ENCODE results near the gene MACROD2. TPM values are rescaled to one million over a fixed set of nuclear protein-coding genes. Genes with fewer than 3 reads are reported as not detected.

MACROD2 gene
- total RNA-seq, 1 donor from 2014 or later, result 1.6 TPM

DNA sequence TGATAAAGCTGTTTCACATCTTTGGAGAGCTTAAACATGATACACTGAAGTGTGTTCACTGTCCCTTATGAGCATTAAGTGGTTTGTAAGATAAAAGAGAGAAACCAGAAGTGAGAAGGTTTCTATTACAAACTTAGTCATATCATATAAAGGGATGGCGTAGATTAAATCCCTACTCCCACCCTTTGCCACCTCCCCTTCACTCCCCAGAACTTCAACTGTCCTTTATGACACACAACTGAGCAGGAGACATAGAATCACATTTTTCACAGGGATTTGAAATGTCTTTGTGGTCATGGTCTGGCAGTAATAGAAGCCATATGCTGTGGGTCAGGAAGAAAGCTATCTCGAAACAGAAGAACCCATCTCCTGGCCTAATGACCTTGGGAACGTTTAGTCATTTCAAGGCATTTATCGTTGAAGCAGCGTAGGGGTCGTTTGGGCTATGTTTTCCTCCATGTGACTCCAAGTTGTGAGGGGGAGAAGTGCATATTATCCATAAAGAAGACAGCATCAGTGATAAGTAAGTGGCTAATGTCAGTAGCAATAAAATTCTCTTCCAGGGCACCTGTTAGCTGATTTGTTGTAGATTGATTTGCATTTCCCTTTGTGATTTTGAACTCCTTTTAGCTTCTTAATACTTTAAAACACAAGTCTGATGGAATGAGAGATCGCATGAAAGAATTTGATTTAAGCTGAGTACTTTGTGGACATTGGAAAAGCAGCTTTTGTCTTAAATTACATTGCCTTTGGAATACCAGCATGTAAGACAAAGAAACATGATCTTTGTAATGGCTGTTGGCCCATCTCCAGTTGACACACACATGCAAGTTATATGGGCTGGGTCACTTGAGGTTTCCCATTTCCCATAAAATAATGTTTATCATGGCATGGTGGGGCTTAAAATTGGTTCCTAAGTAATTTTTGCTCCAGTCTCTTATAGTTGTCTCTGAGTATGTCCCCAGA is 843.6 kb downstream of the MACROD2 start:
- Histone ChIP-seq H3K27me3 (ENCODE audit: control insufficient read depth, insufficient read depth, low read length) (no peaks in the 10 kb centered on the region), H3K4me3 (ENCODE audit: low read depth, low read length) (no peak overlapping the region), H3K36me3 (ENCODE audit: control insufficient read depth, insufficient read depth, low read length) (no peaks in the 10 kb centered on the region)
- TF ChIP-seq, protein P1, sequence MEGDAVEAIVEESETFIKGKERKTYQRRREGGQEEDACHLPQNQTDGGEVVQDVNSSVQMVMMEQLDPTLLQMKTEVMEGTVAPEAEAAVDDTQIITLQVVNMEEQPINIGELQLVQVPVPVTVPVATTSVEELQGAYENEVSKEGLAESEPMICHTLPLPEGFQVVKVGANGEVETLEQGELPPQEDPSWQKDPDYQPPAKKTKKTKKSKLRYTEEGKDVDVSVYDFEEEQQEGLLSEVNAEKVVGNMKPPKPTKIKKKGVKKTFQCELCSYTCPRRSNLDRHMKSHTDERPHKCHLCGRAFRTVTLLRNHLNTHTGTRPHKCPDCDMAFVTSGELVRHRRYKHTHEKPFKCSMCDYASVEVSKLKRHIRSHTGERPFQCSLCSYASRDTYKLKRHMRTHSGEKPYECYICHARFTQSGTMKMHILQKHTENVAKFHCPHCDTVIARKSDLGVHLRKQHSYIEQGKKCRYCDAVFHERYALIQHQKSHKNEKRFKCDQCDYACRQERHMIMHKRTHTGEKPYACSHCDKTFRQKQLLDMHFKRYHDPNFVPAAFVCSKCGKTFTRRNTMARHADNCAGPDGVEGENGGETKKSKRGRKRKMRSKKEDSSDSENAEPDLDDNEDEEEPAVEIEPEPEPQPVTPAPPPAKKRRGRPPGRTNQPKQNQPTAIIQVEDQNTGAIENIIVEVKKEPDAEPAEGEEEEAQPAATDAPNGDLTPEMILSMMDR (IDR thresholded peaks at IDR 0.05; ENCODE audit: insufficient read depth, low read length, severe bottlenecking), result no peak
- DNase-seq (ENCODE audit: low read depth) (peak; percentile 8), FAIRE-seq (no peak)

DNA sequence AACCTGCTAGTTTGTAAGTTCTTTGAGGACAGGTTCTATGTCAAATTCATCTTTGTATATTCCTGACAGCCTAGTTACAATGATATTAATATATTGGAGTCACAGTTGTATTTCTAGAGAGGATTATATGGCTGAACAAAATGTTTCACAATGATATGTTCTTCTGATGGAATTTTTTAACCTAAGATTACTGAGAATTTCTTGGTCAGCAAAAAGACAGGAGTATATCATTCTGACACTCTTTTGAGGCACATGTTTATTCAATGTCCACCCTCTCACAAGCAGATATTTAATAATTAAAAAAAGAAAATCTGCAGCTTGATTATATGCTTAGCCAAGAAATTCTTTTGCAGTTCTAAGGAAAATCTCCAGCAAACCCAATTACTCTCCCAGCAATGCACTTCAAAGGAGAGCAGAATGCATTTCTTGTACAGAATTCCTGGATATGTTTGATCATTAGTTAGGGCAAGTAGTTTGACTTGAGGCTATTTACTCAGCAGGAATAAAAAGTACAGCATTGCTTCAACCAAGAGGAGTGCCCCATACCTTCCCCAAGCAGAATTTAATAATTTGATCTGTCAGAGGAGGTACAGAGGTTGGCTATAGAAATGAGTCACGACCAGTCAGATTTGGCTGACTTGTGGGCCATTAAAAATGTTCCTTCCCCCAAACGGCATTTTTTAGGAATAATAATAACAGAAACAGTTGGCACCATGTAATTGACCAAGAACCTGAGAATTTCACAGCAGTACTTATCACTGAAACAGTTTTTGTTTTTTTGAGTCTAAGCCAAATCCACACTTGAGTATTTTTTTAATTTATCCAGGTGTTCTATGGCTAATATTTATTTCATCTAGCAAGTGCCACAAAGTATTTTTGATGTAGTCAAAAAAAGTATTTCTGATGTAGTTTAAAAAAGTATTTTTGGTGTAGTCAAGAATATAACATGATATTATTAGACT is 850.2 kb downstream of the MACROD2 start:
- DNase-seq (ENCODE audit: low read depth) (peak; percentile 98), FAIRE-seq (no peak)
- H3K36me3 ChIP-seq (ENCODE audit: control insufficient read depth, insufficient read depth, low read length), result no peaks in the 10 kb centered on the region
- no peaks in the 10 kb centered on the region for H3K27me3 ChIP-seq (ENCODE audit: control insufficient read depth, insufficient read depth, low read length)
- TF ChIP-seq, protein P1 (IDR thresholded peaks at IDR 0.05; ENCODE audit: insufficient read depth, low read length, severe bottlenecking), result no peak
- H3K4me3 ChIP-seq (ENCODE audit: low read depth, low read length), result no peak overlapping the region

DNA sequence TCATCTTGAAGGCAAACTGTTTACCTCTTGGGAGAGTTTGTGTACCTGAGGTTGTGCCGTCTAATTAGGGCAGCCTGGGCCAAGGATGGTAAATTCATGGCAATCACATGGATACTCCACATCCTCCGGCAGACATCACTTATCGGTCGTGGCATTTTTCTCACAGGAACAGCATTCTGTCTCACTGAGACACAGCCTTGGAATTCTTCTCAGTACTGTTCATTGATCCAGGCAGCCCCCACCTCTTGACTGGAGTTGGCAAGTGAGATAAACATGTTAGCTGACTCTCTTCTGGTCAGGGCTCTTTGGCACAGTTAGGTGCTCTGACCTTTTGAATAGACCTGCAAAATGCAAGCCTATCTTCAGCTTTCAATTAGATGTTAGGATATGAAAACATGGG is 853.5 kb downstream of the MACROD2 start:
- H3K27me3 ChIP-seq (ENCODE audit: control insufficient read depth, insufficient read depth, low read length), result no peaks in the 10 kb centered on the region
- no peak overlapping the region for H3K4me3 ChIP-seq (ENCODE audit: low read depth, low read length)
- H3K36me3 ChIP-seq (ENCODE audit: control insufficient read depth, insufficient read depth, low read length), result no peaks in the 10 kb centered on the region
- FAIRE-seq (no peak), DNase-seq (ENCODE audit: low read depth) (no peak)
- TF ChIP-seq, protein P1 (IDR thresholded peaks at IDR 0.05; ENCODE audit: insufficient read depth, low read length, severe bottlenecking), result no peak

DNA sequence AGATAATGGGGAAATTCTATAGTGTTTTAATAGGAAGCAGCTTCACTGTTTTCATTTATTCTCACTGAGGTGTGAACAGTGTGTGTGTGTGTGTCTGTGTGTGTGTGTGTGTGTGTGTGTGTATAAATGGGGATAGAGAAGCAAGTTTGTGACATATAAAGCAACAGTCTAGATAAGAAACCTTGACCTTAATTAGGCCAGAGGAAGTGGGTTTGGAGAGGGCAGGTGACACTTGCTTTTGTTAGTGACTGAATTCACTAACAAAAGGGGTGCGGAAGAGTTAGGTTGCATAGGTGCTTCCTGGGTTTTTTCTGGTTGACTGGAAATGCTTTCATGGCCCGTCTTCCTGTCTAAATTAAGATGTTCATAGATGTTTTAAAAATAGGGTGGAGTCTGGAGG is 857.8 kb downstream of the MACROD2 start:
- TF ChIP-seq, protein P1 (IDR thresholded peaks at IDR 0.05; ENCODE audit: insufficient read depth, low read length, severe bottlenecking), result no peak
- DNase-seq (ENCODE audit: low read depth), result no peak
- no peak for FAIRE-seq
- no peak overlapping the region for H3K4me3 ChIP-seq (ENCODE audit: low read depth, low read length)
- no peaks in the 10 kb centered on the region for H3K36me3 ChIP-seq (ENCODE audit: control insufficient read depth, insufficient read depth, low read length)
- H3K27me3 ChIP-seq (ENCODE audit: control insufficient read depth, insufficient read depth, low read length), result no peaks in the 10 kb centered on the region

DNA sequence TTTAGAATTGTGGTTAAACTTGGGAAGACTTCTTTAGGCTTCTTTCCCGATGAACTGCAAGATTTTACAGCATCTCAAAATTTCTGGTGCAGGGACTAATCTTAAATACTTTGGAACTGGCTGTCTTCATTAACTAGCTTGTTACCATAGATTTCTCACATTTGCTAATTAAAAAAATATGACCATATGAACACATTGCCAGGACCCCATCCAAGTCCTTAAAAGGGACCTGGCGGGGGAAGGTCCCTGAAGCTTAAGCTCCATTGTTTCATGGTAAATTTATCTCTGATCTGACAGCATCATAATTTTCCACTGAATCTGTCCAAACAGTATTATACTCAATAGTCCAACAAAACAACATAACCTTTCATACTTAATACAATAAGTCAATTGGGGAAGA is 859.9 kb downstream of the MACROD2 start:
- DNase-seq (ENCODE audit: low read depth), result no peak
- H3K4me3 ChIP-seq (ENCODE audit: low read depth, low read length), result no peak overlapping the region
- no peak for FAIRE-seq
- H3K27me3 ChIP-seq (ENCODE audit: control insufficient read depth, insufficient read depth, low read length), result no peaks in the 10 kb centered on the region
- H3K36me3 ChIP-seq (ENCODE audit: control insufficient read depth, insufficient read depth, low read length), result no peaks in the 10 kb centered on the region
- TF ChIP-seq, protein P1 (IDR thresholded peaks at IDR 0.05; ENCODE audit: insufficient read depth, low read length, severe bottlenecking), result no peak

Data from bronchial epithelial cell (primary cell).